T-helper 17 cell (primary cell): Measurements from ENCODE around the gene LRRC46. TPM values are rescaled to one million over a fixed set of nuclear protein-coding genes. Genes with fewer than 3 reads are reported as not detected.

Experiments used
- ATAC-seq: fragments of 150-1000 bp; cut with Tn5 transposase; 2 replicates; pipeline ENCODE4 v1.10.0; 2021; ENCODE audit warnings: mild to moderate bottlenecking, moderate library complexity
- DNase-seq, 3 donors: peaks; one replicate each; pipeline versions ENCODE4 v3.0.0 to v3.0.0-alpha.2; 2020 to 2021
- H3K9me3 ChIP-seq: one replicate; pipeline ENCODE4 v1.7.0; 2013; ENCODE audit warnings: low read length, mild to moderate bottlenecking; ENCODE audit not compliant: control insufficient read depth, poor library complexity, severe bottlenecking
- H3K27ac Mint-ChIP-seq: one replicate; pipeline ENCODE4 v1.8.0; 2022; ENCODE audit warnings: mild to moderate bottlenecking, moderate library complexity, mixed read lengths
- H3K27me3 Mint-ChIP-seq: one replicate; pipeline ENCODE4 v1.8.0; 2022; ENCODE audit warnings: mixed read lengths
- H3K36me3 Mint-ChIP-seq: one replicate; pipeline ENCODE4 v1.8.0; 2022; ENCODE audit warnings: low read depth, mixed read lengths
- H3K4me1 Mint-ChIP-seq: one replicate; pipeline ENCODE4 v1.8.0; 2022; ENCODE audit warnings: mild to moderate bottlenecking, mixed read lengths
- H3K4me3 Mint-ChIP-seq: one replicate; pipeline ENCODE4 v1.8.0; 2022; ENCODE audit warnings: mild to moderate bottlenecking, moderate library complexity, mixed read lengths
- total RNA-seq, 4 donors: library from RNA in 2 of 4; stranded (reverse) in 2 of 4; gene quantifications; one replicate each; pipeline ENCODE4 v1.2.3 and lab custom pipeline; 2022 to 2026

The LRRC46 gene
- total RNA-seq, 2 donors from 2014 or later, result 0.90 to 0.99 TPM

DNA sequence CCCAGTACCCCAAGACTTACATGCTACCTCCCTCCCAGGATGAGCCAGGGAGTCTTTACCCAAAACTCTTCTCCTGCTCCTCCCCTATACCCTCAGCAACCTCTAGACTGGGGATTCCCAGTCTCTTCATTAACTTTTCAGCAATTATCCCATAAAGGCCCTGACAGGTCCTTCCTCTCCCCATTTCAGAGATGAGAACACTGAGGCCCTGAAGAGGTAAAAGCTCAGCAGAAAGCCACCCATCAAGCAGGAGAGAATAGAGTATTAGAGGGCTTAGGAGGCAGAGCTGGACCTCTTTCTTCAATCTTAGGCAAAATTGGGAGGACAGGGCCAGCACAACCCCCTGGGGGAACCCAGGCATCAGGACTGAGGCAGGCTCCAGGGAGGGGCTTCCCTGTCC lies 25.4 kb downstream of the LRRC46 start:
- no peak for DNase-seq
- no peak overlapping the region for H3K27ac Mint-ChIP-seq
- H3K4me1 Mint-ChIP-seq, result peaks cover 17% of the 10 kb centered on the region
- H3K27me3 Mint-ChIP-seq, result peaks cover 76% of the 10 kb centered on the region
- no peaks in the 10 kb centered on the region for H3K9me3 ChIP-seq
- no peak overlapping the region for H3K4me3 Mint-ChIP-seq
- ATAC-seq, result no peak
- peaks cover 3% of the 10 kb centered on the region for H3K36me3 Mint-ChIP-seq

DNA sequence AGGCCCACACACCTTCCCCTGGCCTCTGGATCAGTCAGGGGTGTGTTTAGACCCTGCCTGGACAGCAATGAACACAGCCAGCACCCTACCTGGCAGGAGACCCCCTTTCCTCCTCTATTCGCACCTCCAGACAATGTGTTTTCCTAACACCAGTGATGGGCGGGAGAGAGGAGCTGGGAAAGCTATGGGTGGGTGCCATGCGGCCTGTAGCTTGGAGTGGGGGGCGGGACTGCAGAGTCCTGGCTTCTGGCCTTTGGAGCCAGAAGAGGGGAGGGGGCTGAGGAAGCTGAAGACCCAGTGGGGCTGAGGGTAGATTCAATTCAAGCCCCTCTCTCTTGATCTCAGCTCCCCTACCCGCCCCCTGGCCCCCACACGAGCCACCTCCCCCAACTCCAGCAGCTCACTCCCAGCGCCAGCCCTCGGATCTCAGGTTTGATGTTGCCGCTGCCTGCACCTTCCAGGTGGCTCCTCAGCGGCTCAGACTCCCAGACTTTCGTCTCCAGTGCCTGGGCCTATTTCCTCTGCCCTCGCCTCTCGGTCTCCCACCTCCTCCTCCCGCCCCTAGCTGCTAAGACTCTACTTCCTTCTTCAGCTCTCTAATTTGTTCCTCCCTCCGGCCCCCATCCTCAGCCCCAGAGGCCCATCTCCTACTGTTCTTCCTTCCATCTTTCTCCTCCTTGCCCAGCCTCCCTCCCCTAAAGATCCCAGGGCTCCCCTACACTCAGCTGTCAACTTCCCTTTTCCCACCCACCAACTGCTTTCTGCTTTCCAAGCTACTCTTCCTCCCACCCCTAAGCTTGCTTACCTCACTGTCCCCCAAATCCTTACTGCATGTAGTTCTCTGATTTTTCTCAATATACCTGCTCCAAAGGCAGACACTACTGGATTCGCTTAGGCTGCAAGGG lies 26.3 kb downstream of the LRRC46 start:
- peaks cover 3% of the 10 kb centered on the region for H3K36me3 Mint-ChIP-seq
- no peak overlapping the region for H3K4me3 Mint-ChIP-seq
- DNase-seq (no peak), ATAC-seq (no peak)
- no peak overlapping the region for H3K27ac Mint-ChIP-seq
- peaks cover 66% of the 10 kb centered on the region for H3K27me3 Mint-ChIP-seq
- H3K4me1 Mint-ChIP-seq, result peaks cover 11% of the 10 kb centered on the region
- H3K9me3 ChIP-seq, result no peaks in the 10 kb centered on the region

DNA sequence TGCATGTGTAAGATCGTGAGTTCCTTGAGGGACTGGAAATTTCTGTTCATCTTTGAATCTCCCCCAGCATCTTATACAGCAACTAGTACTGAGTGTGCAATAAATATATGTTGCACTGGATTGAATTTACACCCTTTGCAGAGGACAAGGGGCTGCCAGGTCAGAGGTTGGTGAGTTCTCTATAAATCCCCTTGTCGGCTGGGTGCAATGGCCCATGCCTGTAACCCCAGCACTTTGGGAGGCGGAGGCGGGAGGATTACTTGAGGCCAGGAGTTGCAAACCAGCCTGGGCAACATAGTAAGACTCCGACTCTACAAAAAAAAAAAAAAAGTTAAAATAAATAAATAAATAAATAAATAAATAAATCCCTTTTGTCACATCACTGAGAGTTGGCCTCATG lies 28.9 kb downstream of the LRRC46 start:
- no peak for DNase-seq
- Mint-ChIP-seq H3K4me1 (peaks cover 6% of the 10 kb centered on the region), H3K4me3 (no peak overlapping the region), H3K27me3 (peaks cover 40% of the 10 kb centered on the region), H3K36me3 (peaks cover 4% of the 10 kb centered on the region), H3K27ac (no peak overlapping the region)
- H3K9me3 ChIP-seq, result no peaks in the 10 kb centered on the region
- ATAC-seq, result no peak

DNA sequence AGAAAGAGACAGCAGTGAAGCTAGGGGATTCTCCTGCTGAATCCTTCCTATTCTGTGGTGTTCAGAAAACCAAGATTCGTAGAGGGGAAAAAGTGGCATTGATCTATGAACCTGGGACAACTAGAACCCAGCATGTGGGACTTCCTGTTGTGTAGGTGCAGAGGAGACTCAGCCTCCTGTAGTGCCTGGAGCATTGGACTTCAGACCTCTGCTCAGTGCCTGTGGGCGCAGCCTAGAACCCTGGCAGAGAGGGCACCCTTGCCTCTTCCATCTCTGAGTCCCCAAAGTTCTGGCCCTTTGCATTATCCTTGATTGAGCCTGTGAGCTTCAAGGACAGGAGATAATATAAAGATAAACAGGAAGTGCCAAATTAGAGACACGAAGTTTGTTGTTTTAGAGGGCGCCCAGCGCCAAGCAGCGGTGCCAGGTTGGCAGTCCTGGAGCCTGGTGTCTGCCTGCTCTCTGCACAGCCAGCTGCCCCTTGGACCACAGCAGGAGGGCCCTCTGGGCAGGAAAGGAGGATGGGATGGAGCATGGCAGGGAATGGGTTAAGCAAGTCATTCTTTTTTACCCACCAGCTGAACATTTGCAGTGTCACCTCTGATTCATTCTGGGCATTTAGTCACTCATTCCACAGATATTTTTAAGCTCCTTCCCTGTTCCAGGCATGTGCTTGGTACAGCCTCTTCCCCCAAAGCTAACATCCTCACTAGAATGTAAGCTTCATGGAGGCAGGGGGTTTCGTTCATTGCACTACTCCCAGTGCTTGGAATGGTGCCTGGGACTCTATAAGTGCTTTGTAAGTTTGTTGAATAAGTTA lies 31.4 kb downstream of the LRRC46 start:
- Mint-ChIP-seq H3K4me1 (peaks cover 9% of the 10 kb centered on the region), H3K4me3 (no peak overlapping the region), H3K27ac (no peak overlapping the region)

DNA sequence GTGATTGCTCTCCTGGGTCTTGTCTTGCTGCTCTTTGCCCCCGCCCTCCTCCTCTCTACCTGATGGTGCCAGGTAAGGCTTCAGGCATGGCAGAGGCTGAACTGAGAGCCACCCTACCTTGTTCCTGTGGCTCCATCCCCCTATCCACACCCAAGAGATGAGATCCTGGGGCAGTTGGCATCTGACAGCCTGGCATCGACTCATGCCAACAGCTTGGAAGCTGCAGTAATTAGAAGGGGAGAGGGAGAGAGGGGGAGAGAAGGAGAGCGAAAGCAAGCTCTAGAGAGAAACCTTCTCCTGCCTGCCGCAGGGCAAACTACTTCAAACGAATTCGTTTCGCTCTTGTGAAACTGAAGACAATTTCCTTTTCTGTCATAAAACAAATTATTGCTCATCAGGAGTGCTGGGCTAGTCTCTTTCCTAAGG lies 33.3 kb downstream of the LRRC46 start:
- DNase-seq, result no peak
- Mint-ChIP-seq H3K4me1 (peaks cover 9% of the 10 kb centered on the region), H3K27me3 (peaks cover 33% of the 10 kb centered on the region), H3K4me3 (peak overlapping the region; percentile 45), H3K27ac (no peak overlapping the region), H3K36me3 (peaks cover 2% of the 10 kb centered on the region)
- no peak for ATAC-seq
- H3K9me3 ChIP-seq, result no peaks in the 10 kb centered on the region

More for the DNA sequence above, 31.4 kb downstream of the LRRC46 start:
- Mint-ChIP-seq H3K27me3 (peaks cover 33% of the 10 kb centered on the region), H3K36me3 (peaks cover 2% of the 10 kb centered on the region)
- H3K9me3 ChIP-seq, result no peaks in the 10 kb centered on the region
- DNase-seq, result no peak
- ATAC-seq, result no peak

DNA sequence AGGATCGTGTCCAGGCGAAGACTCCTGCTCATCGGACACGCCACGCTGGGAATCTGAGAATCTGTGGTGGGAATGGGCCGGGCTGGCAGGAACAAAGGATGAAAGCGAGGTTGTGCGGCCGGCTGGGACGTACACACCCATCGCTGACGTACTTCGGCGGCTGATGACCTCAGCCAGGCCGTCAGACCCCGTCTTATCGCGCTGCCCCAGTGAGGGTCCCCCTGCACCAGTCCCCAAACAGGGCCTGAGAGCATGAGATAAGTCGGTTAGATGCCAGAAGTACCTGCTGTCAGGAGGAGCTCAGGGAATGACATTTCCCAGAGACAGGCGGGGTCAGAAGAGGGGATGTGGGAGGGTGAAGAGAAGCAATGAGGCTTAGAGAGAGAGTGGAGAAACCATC lies 35.5 kb downstream of the LRRC46 start:
- no peaks in the 10 kb centered on the region for H3K9me3 ChIP-seq
- Mint-ChIP-seq H3K4me1 (peaks cover 9% of the 10 kb centered on the region), H3K4me3 (no peak overlapping the region), H3K27ac (no peak overlapping the region), H3K27me3 (peaks cover 48% of the 10 kb centered on the region), H3K36me3 (peaks cover 6% of the 10 kb centered on the region)
- no peak for ATAC-seq
- no peak for DNase-seq

DNA sequence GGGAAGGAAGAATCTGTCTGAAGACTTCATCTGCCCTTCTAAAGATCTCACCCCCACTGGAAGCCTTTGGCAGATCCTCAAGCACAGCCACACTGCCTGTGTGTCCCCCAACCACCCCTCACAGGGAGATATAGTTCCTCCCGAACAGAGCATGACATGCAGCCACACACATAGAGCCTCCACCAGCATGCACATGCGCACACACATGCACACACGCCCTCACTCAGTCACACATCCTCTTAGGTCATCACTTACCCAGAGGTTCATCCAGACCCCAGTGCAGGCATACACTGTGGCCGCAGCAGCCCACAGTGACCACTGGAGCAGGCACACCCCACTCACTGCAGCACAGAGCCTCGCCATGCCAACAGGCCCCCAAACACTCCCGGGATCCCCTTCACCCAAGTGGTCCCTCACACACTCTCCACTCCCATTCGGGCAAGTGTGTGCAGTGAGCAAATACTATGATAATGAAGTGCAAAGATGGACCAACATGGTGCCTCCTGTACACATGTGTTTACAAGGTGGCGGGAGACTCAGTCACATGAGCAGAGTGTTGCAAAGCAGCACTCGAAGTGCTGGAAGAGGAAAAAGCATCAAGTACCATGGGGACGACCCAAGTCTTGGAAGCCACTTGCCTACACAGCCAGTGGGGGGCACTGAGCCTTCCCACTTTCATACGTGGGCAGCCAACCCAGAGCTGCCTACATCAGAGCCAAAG lies 36.5 kb downstream of the LRRC46 start:
- Mint-ChIP-seq H3K4me3 (no peak overlapping the region), H3K36me3 (peaks cover 6% of the 10 kb centered on the region), H3K4me1 (peaks cover 7% of the 10 kb centered on the region), H3K27ac (no peak overlapping the region), H3K27me3 (peaks cover 55% of the 10 kb centered on the region)
- no peaks in the 10 kb centered on the region for H3K9me3 ChIP-seq
- DNase-seq (no peak), ATAC-seq (no peak)

DNA sequence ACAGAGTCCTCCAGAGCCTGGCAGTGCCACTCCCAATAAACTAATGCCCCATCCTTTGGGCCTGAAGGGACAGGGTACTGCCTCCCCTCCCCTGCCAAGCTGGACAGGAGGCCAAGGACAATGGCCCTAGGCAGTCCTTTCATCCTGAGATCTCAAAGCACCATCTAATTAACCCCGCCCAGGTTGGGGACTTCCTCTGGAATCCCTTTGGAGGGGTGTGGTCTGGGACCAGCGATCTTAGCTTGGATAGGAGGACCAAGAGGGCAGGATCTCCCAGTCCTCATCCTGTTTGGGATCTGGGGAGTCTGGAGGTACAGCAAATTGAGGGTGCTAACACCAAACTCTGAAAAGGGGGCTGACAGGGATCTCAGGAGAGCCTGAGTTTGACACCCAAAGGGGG lies 37.6 kb downstream of the LRRC46 start:
- no peaks in the 10 kb centered on the region for H3K9me3 ChIP-seq
- no peak overlapping the region for H3K27ac Mint-ChIP-seq
- peaks cover 4% of the 10 kb centered on the region for H3K36me3 Mint-ChIP-seq
- H3K4me1 Mint-ChIP-seq, result peaks cover 7% of the 10 kb centered on the region
- H3K4me3 Mint-ChIP-seq, result no peak overlapping the region
- H3K27me3 Mint-ChIP-seq, result peaks cover 67% of the 10 kb centered on the region
- ATAC-seq, result no peak
- DNase-seq, result no peak

DNA sequence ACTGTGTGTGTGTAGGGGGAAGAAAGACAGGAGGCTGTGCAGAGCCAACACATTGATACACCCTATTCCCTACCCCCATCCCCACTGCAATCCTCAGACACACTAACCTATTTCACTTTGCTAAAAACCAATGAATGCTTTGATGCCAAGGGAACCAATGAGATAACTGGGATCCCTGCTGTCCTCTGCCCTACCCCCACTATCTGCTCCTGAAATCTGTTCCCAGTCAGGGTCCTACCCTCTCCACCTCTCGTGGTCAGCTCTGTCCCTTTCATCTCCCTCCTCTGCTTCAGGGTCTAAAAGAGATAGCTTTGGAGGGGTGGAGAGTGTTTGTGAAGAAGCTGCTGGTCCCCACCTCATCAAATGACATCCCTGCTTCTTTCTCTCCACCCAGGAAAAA lies 38.6 kb downstream of the LRRC46 start:
- H3K27ac Mint-ChIP-seq, result no peak overlapping the region
- peaks cover 4% of the 10 kb centered on the region for H3K4me1 Mint-ChIP-seq
- H3K27me3 Mint-ChIP-seq, result peaks cover 76% of the 10 kb centered on the region
- H3K36me3 Mint-ChIP-seq, result peaks cover 4% of the 10 kb centered on the region
- no peaks in the 10 kb centered on the region for H3K9me3 ChIP-seq
- DNase-seq (no peak), ATAC-seq (no peak)
- H3K4me3 Mint-ChIP-seq, result no peak overlapping the region

DNA sequence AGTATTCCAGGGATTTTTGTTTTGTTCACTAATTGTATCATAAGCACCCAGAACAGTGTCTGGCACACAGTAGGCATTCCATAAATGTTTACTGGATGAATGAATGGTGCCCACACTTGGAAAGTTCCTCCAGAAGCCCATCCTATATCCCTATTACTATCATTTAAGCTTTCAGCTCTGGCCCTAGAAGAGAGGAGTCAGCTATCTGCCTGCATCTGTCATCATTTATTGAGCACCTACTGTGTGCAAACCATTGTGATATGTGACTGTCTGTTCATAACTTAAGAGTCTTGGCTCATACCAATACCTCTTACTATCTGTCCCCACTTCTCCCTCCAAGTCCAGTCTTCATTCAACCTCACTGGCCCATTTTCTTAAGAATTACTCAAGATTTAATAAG lies 39.6 kb downstream of the LRRC46 start:
- Mint-ChIP-seq H3K36me3 (peaks cover 6% of the 10 kb centered on the region), H3K4me3 (no peak overlapping the region), H3K27ac (no peak overlapping the region), H3K27me3 (peaks cover 81% of the 10 kb centered on the region), H3K4me1 (no peaks in the 10 kb centered on the region)
- H3K9me3 ChIP-seq, result no peaks in the 10 kb centered on the region
- no peak for ATAC-seq
- DNase-seq, result no peak

DNA sequence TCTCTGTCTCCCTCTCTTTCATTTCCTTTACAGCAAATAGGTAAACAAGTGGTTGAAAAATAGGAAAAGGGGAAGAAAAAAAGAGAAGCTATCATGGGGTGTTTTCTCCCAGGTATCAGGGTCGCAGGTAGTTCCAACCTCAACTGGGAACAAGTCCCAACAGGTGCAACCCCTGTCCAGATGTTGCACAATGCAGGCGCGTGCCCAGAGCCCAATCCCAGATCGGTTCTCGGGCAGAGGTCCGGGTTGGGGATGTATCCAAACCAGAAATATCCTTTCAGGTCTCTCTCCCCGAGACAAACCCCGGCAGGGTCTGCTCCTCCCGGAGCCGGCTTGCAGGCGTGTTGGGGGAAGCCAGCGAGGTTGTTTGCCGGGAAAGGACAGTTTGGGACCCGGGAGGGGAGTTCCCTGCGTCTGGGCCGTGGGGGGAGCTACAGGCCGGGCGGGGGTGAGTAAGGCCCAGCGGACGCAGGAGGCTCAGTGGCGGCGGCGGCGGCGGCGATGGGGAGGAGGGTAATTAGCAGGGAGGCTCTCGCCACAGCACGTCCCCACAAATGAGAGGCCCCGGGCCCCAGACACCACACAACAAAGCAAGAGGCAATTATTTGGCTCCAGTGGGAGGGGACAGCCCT lies 40.7 kb downstream of the LRRC46 start:
- no peak overlapping the region for H3K4me3 Mint-ChIP-seq
- peaks cover 80% of the 10 kb centered on the region for H3K27me3 Mint-ChIP-seq
- DNase-seq (no peak), ATAC-seq (no peak)
- no peak overlapping the region for H3K27ac Mint-ChIP-seq
- H3K9me3 ChIP-seq, result no peaks in the 10 kb centered on the region
- H3K4me1 Mint-ChIP-seq, result no peaks in the 10 kb centered on the region
- H3K36me3 Mint-ChIP-seq, result peaks cover 6% of the 10 kb centered on the region

DNA sequence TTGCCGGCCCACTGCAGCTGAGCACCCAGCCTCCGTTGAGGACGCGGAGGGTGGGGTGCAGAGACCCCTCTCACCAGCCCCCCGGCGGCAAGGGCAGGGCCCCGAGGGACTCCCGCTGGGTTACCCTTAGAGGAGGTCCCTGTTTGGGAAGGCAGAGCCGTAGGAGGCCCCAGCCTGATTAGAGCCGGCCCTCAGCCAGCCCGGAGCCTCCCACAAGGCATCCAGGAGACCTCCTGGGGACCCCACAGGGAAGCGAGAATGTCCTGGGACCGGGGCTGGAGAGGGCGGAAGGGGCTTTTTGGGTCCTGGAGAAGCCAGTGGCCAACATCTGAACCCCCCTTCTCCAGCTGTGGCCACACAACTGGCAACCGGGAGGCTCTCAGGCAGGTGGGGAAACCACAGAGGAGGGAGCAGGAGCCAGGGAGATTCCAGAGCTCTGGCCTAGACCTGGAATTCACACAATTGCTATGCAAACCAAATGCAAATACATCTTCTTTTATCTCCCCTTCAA lies 41.2 kb downstream of the LRRC46 start:
- H3K36me3 Mint-ChIP-seq, result peaks cover 6% of the 10 kb centered on the region
- peaks cover 84% of the 10 kb centered on the region for H3K27me3 Mint-ChIP-seq
- peaks cover 2% of the 10 kb centered on the region for H3K4me1 Mint-ChIP-seq
- no peak for ATAC-seq
- DNase-seq, result no peak
- no peak overlapping the region for H3K27ac Mint-ChIP-seq
- no peaks in the 10 kb centered on the region for H3K9me3 ChIP-seq
- H3K4me3 Mint-ChIP-seq, result no peak overlapping the region
